GM15510 (cell line): Measurements from ENCODE around the gene DET1.

ENCODE experiments used
- POLR2A ChIP-seq: IDR thresholded peaks from 3 replicates; pipeline ENCODE4 v1.6.1; 2011; ENCODE audit warnings: borderline replicate concordance; ENCODE audit not compliant: insufficient read length; ENCODE audit errors: extremely low read depth

Gene DET1

GRCh38 chr15:88509321-88509720 lies 37.2 kb downstream of the DET1 start:
- TF ChIP-seq POLR2A = no peak

GRCh38 chr15:88506628-88507027 lies 39.9 kb downstream of the DET1 start:
- TF ChIP-seq POLR2A = no peak

- no peak for TF ChIP-seq POLR2A
Measured at GRCh38 chr15:88505721-88506120, 40.8 kb downstream of the DET1 start.

DNA sequence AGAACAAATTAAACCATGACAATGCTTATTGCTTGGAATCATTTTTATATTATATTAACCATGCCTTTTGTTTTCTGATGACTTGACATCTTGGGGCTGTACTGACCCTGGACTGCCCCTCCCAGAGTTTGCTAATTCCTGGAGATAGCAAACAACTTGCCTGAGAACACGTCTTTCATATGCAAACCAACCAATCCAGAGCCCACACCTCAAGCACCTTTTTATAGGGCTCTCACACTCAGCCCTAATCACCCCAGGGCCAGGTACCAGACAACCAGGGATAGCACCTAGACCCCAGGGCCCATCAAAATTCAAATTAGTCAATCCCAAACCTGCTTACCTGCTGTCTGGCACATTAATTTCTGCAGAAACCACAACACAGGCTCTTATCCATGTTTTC lies 42.0 kb downstream of the DET1 start:
- no peak for TF ChIP-seq POLR2A

- TF ChIP-seq POLR2A = no peak
Measured at GRCh38 chr15:88498996-88499395, 47.5 kb downstream of the DET1 start.

- no peak for TF ChIP-seq POLR2A
Measured at GRCh38 chr15:88497109-88497765, 49.2 kb downstream of the DET1 start.

DNA sequence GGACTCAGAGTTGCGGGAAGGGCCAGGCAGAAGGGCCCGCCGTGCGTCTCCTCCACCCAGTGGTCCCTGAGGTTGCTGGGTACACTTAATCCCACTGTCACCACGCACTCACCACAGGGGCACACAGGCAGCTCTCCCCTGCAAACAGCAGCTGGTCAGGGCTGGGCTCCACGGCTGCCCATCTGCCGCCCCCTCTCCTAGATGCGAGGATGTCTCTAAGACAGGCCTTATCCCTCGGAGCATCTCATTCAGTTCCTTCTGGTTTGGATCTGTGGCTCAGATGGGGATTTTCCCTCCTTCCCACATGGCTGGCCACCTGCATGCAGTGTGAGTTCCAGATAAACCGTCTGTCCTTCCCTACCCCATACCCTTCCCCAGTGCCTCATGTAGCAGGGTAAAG lies 52.6 kb downstream of the DET1 start:
- no peak for TF ChIP-seq POLR2A

- TF ChIP-seq POLR2A = no peak
Measured at GRCh38 chr15:88491158-88491557, 55.3 kb downstream of the DET1 start.

- TF ChIP-seq POLR2A = no peak
Measured at GRCh38 chr15:88490036-88490435, 56.4 kb downstream of the DET1 start.

GRCh38 chr15:88489321-88489720 lies 57.2 kb downstream of the DET1 start:
- no peak for TF ChIP-seq POLR2A

DNA sequence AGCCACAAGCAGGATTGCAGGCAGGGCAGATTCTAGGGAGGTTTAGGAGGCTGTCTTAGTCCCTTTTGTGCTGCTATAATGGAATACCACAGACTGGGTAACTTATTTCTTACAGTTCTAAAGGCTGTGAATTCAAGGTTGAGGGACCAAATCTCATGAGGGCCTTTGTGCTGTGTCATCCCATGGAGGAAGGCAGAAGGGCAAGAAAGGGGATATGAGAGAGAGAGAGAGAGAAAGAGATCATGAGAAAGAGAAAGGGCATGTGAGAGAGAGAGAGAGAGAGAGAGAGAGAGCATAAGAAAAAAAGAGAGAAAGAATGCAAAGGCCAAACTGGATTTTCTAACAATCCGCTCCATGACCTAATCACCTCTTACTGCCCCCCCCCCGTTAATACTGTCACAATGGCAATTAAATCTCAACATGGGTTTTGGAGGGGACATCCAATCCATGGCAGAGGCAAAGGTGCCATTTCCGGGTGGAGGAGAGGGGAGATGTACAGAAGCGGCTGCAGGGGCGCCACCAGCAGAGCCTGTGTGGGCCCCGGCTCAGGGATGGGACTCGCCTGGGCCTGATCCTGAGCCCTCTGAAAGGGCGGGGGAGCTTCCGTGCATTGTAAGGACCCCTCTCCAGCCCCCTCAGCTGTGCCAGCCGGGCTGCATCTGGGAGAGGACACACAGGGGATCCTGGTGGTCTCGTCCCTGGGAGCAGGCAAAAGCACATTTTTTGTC lies 58.5 kb downstream of the DET1 start:
- TF ChIP-seq POLR2A = no peak

DNA sequence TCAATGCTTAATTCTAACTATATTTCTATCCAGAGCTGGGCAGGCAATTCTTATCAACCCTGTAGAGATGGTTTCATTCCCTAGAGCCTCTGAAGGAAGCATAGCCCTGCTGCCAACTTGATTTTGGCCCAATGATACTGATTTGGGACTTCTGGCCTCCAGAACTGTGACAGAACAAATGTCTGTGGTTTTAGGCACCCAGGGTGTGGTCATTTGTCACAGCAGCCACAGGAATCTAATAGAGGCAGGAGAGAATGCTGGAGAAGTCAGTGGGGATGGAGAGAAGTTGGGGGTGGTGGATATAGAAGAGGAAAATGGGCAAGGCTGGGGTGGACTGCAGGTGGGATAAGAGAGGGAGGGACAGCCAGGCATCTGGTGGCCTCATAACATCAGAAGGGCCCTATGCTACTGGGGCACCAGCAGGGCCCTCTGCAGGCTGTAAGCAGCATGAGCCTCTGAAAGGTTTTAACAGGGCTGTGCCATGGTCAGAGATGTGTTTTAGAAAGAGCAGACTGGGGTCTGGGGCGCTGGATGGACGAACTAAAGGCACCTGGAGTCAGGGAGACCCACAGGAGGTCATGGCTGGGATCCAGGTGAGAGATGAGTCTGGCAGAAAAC lies 59.2 kb downstream of the DET1 start:
- TF ChIP-seq POLR2A = no peak

DNA sequence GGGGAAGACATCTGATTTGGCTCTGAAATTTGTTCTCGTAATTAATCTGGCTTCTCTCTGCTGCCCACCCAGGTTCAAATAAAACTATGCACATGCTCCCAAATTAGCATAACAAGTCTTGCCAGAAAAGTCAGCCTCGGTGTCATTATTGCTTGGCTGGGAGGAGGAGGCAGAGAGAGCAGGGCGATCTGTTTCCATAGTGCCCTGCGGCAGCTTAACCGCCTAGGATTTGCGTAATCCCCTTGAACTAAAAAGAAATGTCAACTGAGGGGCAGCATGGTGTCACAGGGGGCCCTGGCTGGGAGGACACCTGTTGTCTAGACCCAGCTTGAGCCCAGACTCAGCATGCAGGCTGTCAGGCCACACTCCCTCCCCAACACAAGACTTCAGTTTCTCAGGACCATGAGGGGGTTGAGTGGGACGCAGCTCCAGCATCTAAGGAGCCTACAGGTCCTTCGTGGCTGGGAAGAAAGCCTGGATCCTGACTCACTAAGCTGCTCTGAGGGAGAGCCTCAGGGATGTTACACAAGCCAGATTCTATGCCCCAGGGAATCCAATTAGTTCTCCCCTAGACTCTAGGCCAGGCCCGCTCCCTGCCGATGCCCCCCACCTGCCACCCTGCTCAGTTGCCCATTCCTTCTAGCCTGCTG lies 61.7 kb downstream of the DET1 start:
- no peak for TF ChIP-seq POLR2A

GRCh38 chr15:88482263-88482662 lies 64.2 kb downstream of the DET1 start:
- no peak for TF ChIP-seq POLR2A

- no peak for TF ChIP-seq POLR2A
Measured at GRCh38 chr15:88480981-88481380, 65.5 kb downstream of the DET1 start.
